Neutrophil (primary cell): ENCODE results near the gene FRMD7.

Experiments
- H3K27ac ChIP-seq: fragments of 200-600 bp; sonication (generic); 2 replicates; pipeline ENCODE4 v1.5.1; 2016; ENCODE audit warnings: mild to moderate bottlenecking, moderate library complexity
- H3K27me3 ChIP-seq: fragments of 200-600 bp; sonication (generic); 2 replicates; pipeline ENCODE4 v1.6.0; 2016; ENCODE audit warnings: mild to moderate bottlenecking
- H3K36me3 ChIP-seq: fragments of 200-600 bp; sonication (generic); 2 replicates; pipeline ENCODE4 v1.5.1; 2017
- H3K4me1 ChIP-seq, 2 experiments: fragments of 200-600 bp in 1 of 2; sonication (generic) in 1 of 2; 1 replicate in 1 of 2; 2 replicates in 1 of 2; pipeline versions ENCODE4 v1.5.1 to v1.6.1; 2013 to 2016; ENCODE audit warnings: low read depth in 1 of 2, low read length in 1 of 2, mild to moderate bottlenecking in 1 of 2, moderate library complexity in 1 of 2; ENCODE audit not compliant: control insufficient read depth in 1 of 2, insufficient read depth in 1 of 2
- H3K4me3 ChIP-seq, 2 experiments: fragments of 200-600 bp in 1 of 2; sonication (generic) in 1 of 2; 1 replicate in 1 of 2; 2 replicates in 1 of 2; pipeline ENCODE4 v1.5.1; 2013 to 2016; ENCODE audit warnings: low read depth in 1 of 2, low read length in 1 of 2, mild to moderate bottlenecking in 1 of 2, moderate library complexity in 1 of 2
- H3K9me3 ChIP-seq: fragments of 200-600 bp; sonication (generic); 2 replicates; pipeline ENCODE4 v1.5.1; 2016
- CTCF ChIP-seq: fragments of 200-600 bp; sonication (generic); IDR thresholded peaks from 2 replicates; pipeline ENCODE4 v1.5.1; 2016; ENCODE audit warnings: antibody characterized with exemption

The FRMD7 gene

GRCh38 chrX:132120913-132121312 lies 6.9 kb downstream of the FRMD7 start:
- no peak for TF ChIP-seq CTCF

GRCh38 chrX:132119821-132120515 lies 7.9 kb downstream of the FRMD7 start:
- no peaks in the 10 kb centered on the region for H3K9me3 ChIP-seq
- TF ChIP-seq CTCF: no peak
- H3K27me3 ChIP-seq: no peaks in the 10 kb centered on the region
- no peaks in the 10 kb centered on the region for H3K36me3 ChIP-seq
- no peak overlapping the region for H3K27ac ChIP-seq
- H3K4me3 ChIP-seq: no peak overlapping the region
- H3K4me1 ChIP-seq: no peaks in the 10 kb centered on the region

More at GRCh38 chrX:132120913-132121312, 6.9 kb downstream of the FRMD7 start:
- Histone ChIP-seq H3K27ac (no peak overlapping the region), H3K9me3 (no peaks in the 10 kb centered on the region), H3K27me3 (no peaks in the 10 kb centered on the region), H3K4me1 (no peaks in the 10 kb centered on the region), H3K36me3 (no peaks in the 10 kb centered on the region), H3K4me3 (no peak overlapping the region)

GRCh38 chrX:132119283-132119682 lies 8.5 kb downstream of the FRMD7 start:
- Histone ChIP-seq H3K4me3 (no peak overlapping the region), H3K36me3 (no peaks in the 10 kb centered on the region), H3K27ac (no peak overlapping the region), H3K27me3 (no peaks in the 10 kb centered on the region), H3K9me3 (no peaks in the 10 kb centered on the region), H3K4me1 (no peaks in the 10 kb centered on the region)
- TF ChIP-seq CTCF: no peak

GRCh38 chrX:132118358-132118757 lies 9.5 kb downstream of the FRMD7 start:
- no peak for TF ChIP-seq CTCF
- H3K27ac ChIP-seq: no peak overlapping the region
- H3K4me1 ChIP-seq: no peaks in the 10 kb centered on the region
- no peaks in the 10 kb centered on the region for H3K36me3 ChIP-seq
- no peaks in the 10 kb centered on the region for H3K9me3 ChIP-seq
- H3K27me3 ChIP-seq: no peaks in the 10 kb centered on the region
- H3K4me3 ChIP-seq: no peak overlapping the region

GRCh38 chrX:132115792-132116191 lies 12.0 kb downstream of the FRMD7 start:
- TF ChIP-seq CTCF: no peak
- Histone ChIP-seq H3K4me3 (no peak overlapping the region), H3K27ac (no peak overlapping the region)

More at GRCh38 chrX:132115792-132116191, 12.0 kb downstream of the FRMD7 start:
- H3K27me3 ChIP-seq: no peaks in the 10 kb centered on the region
- H3K4me1 ChIP-seq: no peaks in the 10 kb centered on the region
- no peaks in the 10 kb centered on the region for H3K36me3 ChIP-seq
- no peaks in the 10 kb centered on the region for H3K9me3 ChIP-seq
